GM19463 (cell line): ENCODE measurements around the gene DDX1.
"Not testable (repeated sequence)": the region's sequence is repeated elsewhere in the genome, so short reads cannot be mapped to it uniquely, and the experiment has no call there.

Experiments used
- ATAC-seq: cut with Tn5 transposase; IDR thresholded peaks from one replicate; pipeline ENCODE4 v1.9.1; 2021; ENCODE audit warnings: mild to moderate bottlenecking, moderate library complexity; ENCODE audit not compliant: unreplicated experiment

DDX1 gene

GRCh38 chr2:15591692-15592463, at the start of gene DDX1:
DDX1 (plus strand) TSS chr2:15591868; CDS start chr2:15591934, 66 bp downstream.
- peak; percentile 90 for ATAC-seq

GRCh38 chr2:15542269-15542668, 49.4 kb upstream of the DDX1 start:
- ATAC-seq = not testable (repeated sequence)

GRCh38 chr2:15543053-15543452, 48.6 kb upstream of the DDX1 start:
- ATAC-seq = no peak

- ATAC-seq = no peak
Measured at GRCh38 chr2:15543541-15543940, 48.1 kb upstream of the DDX1 start.

- ATAC-seq = no peak
Measured at GRCh38 chr2:15544227-15544626, 47.4 kb upstream of the DDX1 start.

- no peak for ATAC-seq
Measured at GRCh38 chr2:15546297-15547098, 45.2 kb upstream of the DDX1 start.

- ATAC-seq = no peak
Measured at GRCh38 chr2:15547115-15547876, 44.4 kb upstream of the DDX1 start.

- ATAC-seq = no peak
Measured at GRCh38 chr2:15548974-15549373, 42.7 kb upstream of the DDX1 start.

- ATAC-seq = no peak
Measured at GRCh38 chr2:15553519-15553918, 38.1 kb upstream of the DDX1 start.

GRCh38 chr2:15553951-15554350, 37.7 kb upstream of the DDX1 start:
- no peak for ATAC-seq

- no peak for ATAC-seq
Measured at GRCh38 chr2:15554525-15555218, 37.0 kb upstream of the DDX1 start.

GRCh38 chr2:15555760-15556193, 35.9 kb upstream of the DDX1 start:
- no peak for ATAC-seq

- no peak for ATAC-seq
Measured at GRCh38 chr2:15556311-15556930, 35.2 kb upstream of the DDX1 start.

GRCh38 chr2:15557887-15558311, 33.8 kb upstream of the DDX1 start:
- ATAC-seq = no peak

- no peak for ATAC-seq
Measured at GRCh38 chr2:15559379-15560139, 32.1 kb upstream of the DDX1 start.

GRCh38 chr2:15560140-15560987, 31.3 kb upstream of the DDX1 start:
- ATAC-seq = peak; percentile 37

GRCh38 chr2:15560988-15561573, 30.6 kb upstream of the DDX1 start, which contains the start of gene NBAS:
NBAS (minus strand) TSS chr2:15561334; CDS start chr2:15561304, 30 bp downstream.
- ATAC-seq = peak; percentile 86
